Left lung (tissue), 10 donors: ENCODE data around the gene RASSF5. TPM values are rescaled to one million over a fixed set of nuclear protein-coding genes. Genes with fewer than 3 reads are reported as not detected.

ENCODE experiments used
- ATAC-seq: fragments of 200-7000 bp; cut with Tn5 transposase; one replicate; pipeline ENCODE4 v1.9.1; 2020; ENCODE audit warnings: moderate library complexity
- DNase-seq, 4 donors: peaks; one replicate each; pipeline ENCODE4 v3.0.0-alpha.2; 2013 to 2020
- H3K27ac ChIP-seq, 2 donors: fragments of 200-600 bp; sonication (generic) in 1 of 2; one replicate each; pipeline versions ENCODE4 v1.5.0 to v1.8.0; 2020 to 2021
- H3K27me3 ChIP-seq, 2 donors: fragments of 200-600 bp; sonication (generic) in 1 of 2; one replicate each; pipeline versions ENCODE4 v1.5.0 to v1.8.0; 2020 to 2021
- H3K36me3 ChIP-seq, 2 donors: fragments of 200-600 bp; sonication (generic) in 1 of 2; one replicate each; pipeline versions ENCODE4 v1.5.0 to v1.8.0; 2020 to 2021
- H3K4me1 ChIP-seq, 2 donors: fragments of 200-600 bp; one replicate each; pipeline ENCODE4 v1.8.0; 2021
- H3K4me3 ChIP-seq, 2 donors: fragments of 200-600 bp; sonication (generic) in 1 of 2; one replicate each; pipeline versions ENCODE4 v1.5.0 to v1.8.0; 2020 to 2021; ENCODE audit warnings: mild to moderate bottlenecking in 1 of 2
- H3K9me3 ChIP-seq, 2 donors: fragments of 200-600 bp; sonication (generic) in 1 of 2; one replicate each; pipeline versions ENCODE4 v1.5.0 to v1.8.0; 2020 to 2021
- CTCF ChIP-seq, 2 donors: fragments of 200-600 bp; sonication (generic) in 1 of 2; IDR thresholded peaks; one replicate each; pipeline versions ENCODE4 v1.5.0 to v1.8.0; 2021; ENCODE audit warnings: antibody characterized with exemption in 2 of 2
- intact Hi-C, 2 donors: fragments of 100-400 bp; cut with DNase I; formaldehyde crosslinking; loops; one replicate each; pipeline versions ENCODE4 v1.11.2 to v1.14.2; 2022
- polyA plus RNA-seq, 6 donors: library from polyadenylated mRNA; unstranded; fragments of 120-200 nt; gene quantifications; one replicate each; pipeline ENCODE4 v1.2.1, GENCODE V29; 2013; ENCODE audit not compliant: insufficient read length in 6 of 6
- total RNA-seq, 2 donors: library from RNA; stranded (reverse); fragmentation: NEBNext Ultra II Directional; extraction: Animal tissue kit (Norgen Biotek cat#: 25700); gene quantifications; one replicate each; pipeline ENCODE4 v1.2.1, GENCODE V29; 2021
- donor health status: DM: no; HTN: yes; CAD: no.
- donor health status: DM: no; HTN: no; CAD: no.

The RASSF5 gene
- total and polyA plus RNA-seq, 8 donors: 5.8 to 40.9 (median 11.6) TPM

- Histone ChIP-seq H3K9me3 (no peaks in the 10 kb centered on the region), H3K36me3 (no peaks in the 10 kb centered on the region), H3K4me3 (peak overlapping the region in 1 of 2 donors; percentile 59), H3K27me3 (peaks cover 6 to 53% of the 10 kb centered on the region in 2 donors), H3K27ac (no peak overlapping the region), H3K4me1 (peaks cover 30 to 71% of the 10 kb centered on the region in 2 donors)
- TF ChIP-seq CTCF (IDR thresholded peaks at IDR 0.05): no peak
- peak in 2 of 4 donors; percentile 40 to 52 for DNase-seq
- no peak for ATAC-seq
- intact Hi-C loops: no loop called here
Measured at GRCh38 chr1:206508956-206509355, 1.6 kb downstream of the RASSF5 start.

- H3K4me1 ChIP-seq: peaks cover 29 to 71% of the 10 kb centered on the region in 2 donors
- ATAC-seq: no peak
- intact Hi-C loops: no loop called here
Measured at GRCh38 chr1:206509612-206510257, 2.4 kb downstream of the RASSF5 start.

GRCh38 chr1:206510371-206510770 is 3.0 kb downstream of the RASSF5 start:
- ATAC-seq (no peak), DNase-seq (peak in 1 of 4 donors; percentile 13)
- Histone ChIP-seq H3K36me3 (no peaks in the 10 kb centered on the region), H3K9me3 (no peaks in the 10 kb centered on the region), H3K27me3 (peaks cover 6 to 46% of the 10 kb centered on the region in 2 donors), H3K27ac (no peak overlapping the region), H3K4me3 (no peak overlapping the region), H3K4me1 (peaks cover 28 to 75% of the 10 kb centered on the region in 2 donors)
- no peak for TF ChIP-seq CTCF (IDR thresholded peaks at IDR 0.05)
- intact Hi-C loops: no loop called here

More at GRCh38 chr1:206509612-206510257, 2.4 kb downstream of the RASSF5 start:
- no peaks in the 10 kb centered on the region for H3K36me3 ChIP-seq
- peak in 1 of 4 donors; percentile 10 for DNase-seq
- H3K27ac ChIP-seq: no peak overlapping the region
- no peaks in the 10 kb centered on the region for H3K9me3 ChIP-seq
- H3K4me3 ChIP-seq: peak overlapping the region in 1 of 2 donors; percentile 59
- TF ChIP-seq CTCF (IDR thresholded peaks at IDR 0.05): no peak
- H3K27me3 ChIP-seq: peaks cover 6 to 52% of the 10 kb centered on the region in 2 donors

GRCh38 chr1:206511362-206512057 is 4.2 kb downstream of the RASSF5 start:
- H3K4me1 ChIP-seq: peaks cover 28 to 78% of the 10 kb centered on the region in 2 donors

More at GRCh38 chr1:206511362-206512057, 4.2 kb downstream of the RASSF5 start:
- peak overlapping the region; percentile 65 to 75 for H3K27ac ChIP-seq
- no peak for TF ChIP-seq CTCF (IDR thresholded peaks at IDR 0.05)
- no peak overlapping the region for H3K4me3 ChIP-seq
- peaks cover 6 to 35% of the 10 kb centered on the region in 2 donors for H3K27me3 ChIP-seq
- H3K36me3 ChIP-seq: no peaks in the 10 kb centered on the region
- H3K9me3 ChIP-seq: no peaks in the 10 kb centered on the region
- DNase-seq (peak in 2 of 4 donors; percentile 21 to 29), ATAC-seq (no peak)
- intact Hi-C loops: no loop called here
